ENCODE measurements around the gene CEP350.

CEP350 gene

DNA sequence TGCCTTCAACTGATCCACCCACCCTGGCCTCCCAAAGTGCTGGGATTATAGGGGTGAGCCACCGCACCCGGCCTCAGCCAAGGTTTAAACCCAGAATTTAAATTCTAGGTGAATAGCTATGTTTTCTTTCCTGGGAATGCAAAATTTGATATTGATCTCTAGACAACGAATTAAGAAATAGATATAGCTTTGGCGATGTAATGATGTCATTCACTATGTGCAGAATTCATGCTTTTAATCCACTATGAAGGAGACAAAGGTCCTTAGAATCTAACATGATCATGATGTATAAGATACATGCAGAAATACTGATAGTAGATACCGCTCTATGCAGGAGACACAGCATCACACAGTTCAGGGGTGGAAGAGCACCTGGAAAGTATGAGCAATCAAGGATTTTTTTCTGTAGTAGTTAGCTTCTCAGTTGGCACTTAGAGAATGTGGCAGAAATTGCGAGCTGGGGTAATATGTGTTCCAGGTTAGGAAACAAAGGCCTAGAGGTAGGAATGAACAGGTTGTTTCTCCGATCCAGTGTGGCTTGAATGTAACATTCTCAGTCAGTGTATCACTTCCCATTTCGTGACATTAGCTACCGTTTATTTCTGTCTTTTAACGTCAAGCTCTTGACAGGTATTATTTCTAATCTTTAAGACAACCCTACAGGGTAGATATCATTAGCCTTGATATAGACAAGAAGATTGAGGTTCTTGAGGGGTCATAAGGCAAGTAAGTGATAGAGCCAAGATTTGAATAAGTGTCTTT is 3.0 kb upstream of the CEP350 start:
- Mint-ChIP-seq H3K36me3 (ENCODE audit: low read depth) (no peaks in the 10 kb centered on the region), H3K27me3 (ENCODE audit: low read depth) (peaks cover 3% of the 10 kb centered on the region), H3K4me1 (peaks cover 6% of the 10 kb centered on the region), H3K9me3 (no peaks in the 10 kb centered on the region), H3K27ac (no peak overlapping the region), H3K4me3 (peak overlapping the region; percentile 41 to 77 (median 72))
- TF ChIP-seq, protein P1, sequence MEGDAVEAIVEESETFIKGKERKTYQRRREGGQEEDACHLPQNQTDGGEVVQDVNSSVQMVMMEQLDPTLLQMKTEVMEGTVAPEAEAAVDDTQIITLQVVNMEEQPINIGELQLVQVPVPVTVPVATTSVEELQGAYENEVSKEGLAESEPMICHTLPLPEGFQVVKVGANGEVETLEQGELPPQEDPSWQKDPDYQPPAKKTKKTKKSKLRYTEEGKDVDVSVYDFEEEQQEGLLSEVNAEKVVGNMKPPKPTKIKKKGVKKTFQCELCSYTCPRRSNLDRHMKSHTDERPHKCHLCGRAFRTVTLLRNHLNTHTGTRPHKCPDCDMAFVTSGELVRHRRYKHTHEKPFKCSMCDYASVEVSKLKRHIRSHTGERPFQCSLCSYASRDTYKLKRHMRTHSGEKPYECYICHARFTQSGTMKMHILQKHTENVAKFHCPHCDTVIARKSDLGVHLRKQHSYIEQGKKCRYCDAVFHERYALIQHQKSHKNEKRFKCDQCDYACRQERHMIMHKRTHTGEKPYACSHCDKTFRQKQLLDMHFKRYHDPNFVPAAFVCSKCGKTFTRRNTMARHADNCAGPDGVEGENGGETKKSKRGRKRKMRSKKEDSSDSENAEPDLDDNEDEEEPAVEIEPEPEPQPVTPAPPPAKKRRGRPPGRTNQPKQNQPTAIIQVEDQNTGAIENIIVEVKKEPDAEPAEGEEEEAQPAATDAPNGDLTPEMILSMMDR (IDR thresholded peaks at IDR 0.05; ENCODE audit: unreplicated experiment in 3 of 3), result no peak

DNA sequence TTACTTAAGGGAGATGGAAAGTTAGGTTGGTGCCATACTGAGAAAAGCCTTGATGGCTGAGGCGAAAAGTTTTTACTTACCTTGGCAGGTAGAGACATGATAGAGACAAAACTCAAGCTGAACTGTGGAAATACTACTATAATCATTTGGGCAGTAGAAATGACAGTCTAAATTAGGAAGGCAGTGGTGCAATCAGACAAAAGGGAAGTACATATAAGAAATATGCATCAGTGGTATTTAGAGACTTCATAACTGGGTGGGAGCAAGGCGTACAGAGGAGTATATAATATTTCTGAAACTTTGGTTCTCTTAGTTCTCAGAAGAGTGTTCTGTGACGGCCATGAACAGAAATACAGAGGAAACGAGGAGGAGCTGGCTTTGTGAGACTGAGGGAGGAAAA is 2.4 kb upstream of the CEP350 start:
- Mint-ChIP-seq H3K36me3 (ENCODE audit: low read depth) (no peaks in the 10 kb centered on the region), H3K4me3 (peak overlapping the region; percentile 41 to 77 (median 72)), H3K9me3 (no peaks in the 10 kb centered on the region), H3K27me3 (ENCODE audit: low read depth) (peaks cover 1% of the 10 kb centered on the region), H3K27ac (peak overlapping the region; percentile 1 to 43 (median 13)), H3K4me1 (peaks cover 12% of the 10 kb centered on the region)
- TF ChIP-seq, protein P1 (IDR thresholded peaks at IDR 0.05; ENCODE audit: unreplicated experiment in 3 of 3), result no peak

DNA sequence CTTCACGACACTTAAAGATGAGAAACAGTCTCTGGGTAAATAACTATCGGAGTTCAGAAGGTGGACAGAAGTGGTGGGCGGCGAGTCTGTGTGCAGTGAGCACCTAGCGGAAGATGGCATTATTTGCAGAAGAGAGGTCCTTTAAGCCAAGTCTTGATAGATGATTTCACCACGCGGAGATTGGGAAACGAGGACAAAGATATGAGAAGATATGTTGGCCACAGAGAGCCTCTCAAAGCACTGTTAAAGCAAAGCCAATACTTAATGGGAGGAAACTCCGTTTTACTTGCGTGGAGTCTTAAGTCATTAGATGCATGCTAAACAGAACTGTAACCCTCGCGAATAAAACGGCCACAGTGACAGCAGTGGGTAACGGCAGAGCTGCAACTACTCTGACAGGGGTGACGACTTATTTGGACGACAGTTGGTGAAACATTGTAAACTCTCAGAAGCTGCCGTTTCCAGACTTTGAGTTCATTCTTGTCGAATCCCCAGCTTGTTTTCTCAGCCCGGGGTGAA is 577 bp upstream of the CEP350 start:
- TF ChIP-seq, protein P1 (IDR thresholded peaks at IDR 0.05; ENCODE audit: unreplicated experiment in 3 of 3), result peak in 2 of 3 experiments; percentile 26 to 28
- Mint-ChIP-seq H3K27ac (peak overlapping the region; percentile 84 to 95 (median 92)), H3K27me3 (ENCODE audit: low read depth) (no peaks in the 10 kb centered on the region), H3K36me3 (ENCODE audit: low read depth) (no peaks in the 10 kb centered on the region), H3K4me3 (peak overlapping the region; percentile 87 to 90 (median 88)), H3K4me1 (peaks cover 24% of the 10 kb centered on the region), H3K9me3 (no peaks in the 10 kb centered on the region)

DNA sequence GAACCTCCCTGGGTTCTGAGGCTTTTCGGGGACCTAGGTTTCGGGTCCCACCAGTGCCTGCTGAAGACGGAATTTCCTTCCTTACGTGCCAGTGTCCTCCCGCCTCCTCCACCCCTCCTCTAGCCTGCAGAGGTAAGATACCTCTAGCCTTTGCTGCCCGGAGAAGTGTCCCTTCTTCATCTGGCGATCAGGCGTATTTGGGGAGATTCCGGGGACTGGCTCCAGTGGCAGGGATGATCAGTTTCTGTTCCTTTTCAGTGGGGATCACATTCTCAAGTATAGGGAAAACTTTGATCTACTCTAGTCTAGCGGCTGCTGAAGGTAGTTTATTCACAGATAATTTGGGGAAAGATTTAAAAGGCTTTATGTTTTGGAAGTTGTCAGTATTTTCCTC is 674 bp downstream of the CEP350 start:
- H3K9me3 Mint-ChIP-seq, result no peaks in the 10 kb centered on the region
- H3K36me3 Mint-ChIP-seq (ENCODE audit: low read depth), result no peaks in the 10 kb centered on the region
- H3K27me3 Mint-ChIP-seq (ENCODE audit: low read depth), result no peaks in the 10 kb centered on the region
- H3K4me3 Mint-ChIP-seq, result peak overlapping the region; percentile 88 to 99 (median 98)
- peaks cover 24% of the 10 kb centered on the region for H3K4me1 Mint-ChIP-seq
- TF ChIP-seq, protein P1 (IDR thresholded peaks at IDR 0.05; ENCODE audit: unreplicated experiment in 3 of 3), result no peak
- H3K27ac Mint-ChIP-seq, result peak overlapping the region; percentile 90 to 94 (median 92)

DNA sequence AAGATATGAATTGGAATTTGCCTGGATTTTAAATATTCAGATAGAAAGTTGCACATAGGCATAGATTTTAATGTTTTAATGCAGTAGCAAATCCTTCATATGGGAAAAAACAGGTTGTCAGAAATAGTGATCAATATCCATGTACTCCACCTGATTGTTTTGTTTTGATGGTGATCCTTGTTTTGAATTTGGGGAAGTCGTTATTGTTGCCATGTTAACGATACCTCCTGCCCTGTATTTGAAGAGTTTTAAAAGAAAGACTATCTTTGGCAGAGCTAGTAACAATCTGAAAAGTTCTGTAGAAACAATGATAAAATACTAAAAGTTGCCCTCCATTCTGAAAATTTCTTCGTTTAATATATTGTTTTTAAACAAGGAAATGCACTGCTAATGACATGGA is 1.1 kb downstream of the CEP350 start:
- peak overlapping the region; percentile 90 to 94 (median 92) for H3K27ac Mint-ChIP-seq
- no peaks in the 10 kb centered on the region for H3K36me3 Mint-ChIP-seq (ENCODE audit: low read depth)
- TF ChIP-seq, protein P1 (IDR thresholded peaks at IDR 0.05; ENCODE audit: unreplicated experiment in 3 of 3), result no peak
- no peaks in the 10 kb centered on the region for H3K9me3 Mint-ChIP-seq
- peak overlapping the region; percentile 88 to 99 (median 98) for H3K4me3 Mint-ChIP-seq
- no peaks in the 10 kb centered on the region for H3K27me3 Mint-ChIP-seq (ENCODE audit: low read depth)
- H3K4me1 Mint-ChIP-seq, result peaks cover 24% of the 10 kb centered on the region
